Suprapubic skin (tissue), 4 donors: ENCODE data around the gene GH1.
"Not testable (repeated sequence)": the region's sequence is repeated elsewhere in the genome, so short reads cannot be mapped to it uniquely, and the experiment has no call there.

Experiments used
- CTCF ChIP-seq, 2 donors: fragments of 200-600 bp in 1 of 2; fragments of 450-650 bp in 1 of 2; sonication (generic) in 1 of 2; IDR thresholded peaks; one replicate each; pipeline ENCODE4 v1.5.1; 2016 to 2019; ENCODE audit warnings: antibody characterized with exemption in 2 of 2, mild to moderate bottlenecking in 1 of 2, moderate library complexity in 1 of 2
- EP300 ChIP-seq: sonication (generic); formaldehyde crosslinking; IDR thresholded peaks from one replicate; pipeline ENCODE4 v1.6.1; 2017; ENCODE audit warnings: antibody characterized with exemption
- POLR2A ChIP-seq, 2 donors: fragments of 450-650 bp; IDR thresholded peaks; one replicate each; pipeline ENCODE4 v1.6.1; 2017; ENCODE audit warnings: antibody characterized with exemption in 2 of 2, mild to moderate bottlenecking in 2 of 2, moderate library complexity in 2 of 2
- POLR2AphosphoS5 ChIP-seq, 3 donors: sonication (generic); formaldehyde crosslinking; IDR thresholded peaks; one replicate each; pipeline ENCODE4 v1.6.1; 2017; ENCODE audit warnings: antibody characterized with exemption in 3 of 3

DNA sequence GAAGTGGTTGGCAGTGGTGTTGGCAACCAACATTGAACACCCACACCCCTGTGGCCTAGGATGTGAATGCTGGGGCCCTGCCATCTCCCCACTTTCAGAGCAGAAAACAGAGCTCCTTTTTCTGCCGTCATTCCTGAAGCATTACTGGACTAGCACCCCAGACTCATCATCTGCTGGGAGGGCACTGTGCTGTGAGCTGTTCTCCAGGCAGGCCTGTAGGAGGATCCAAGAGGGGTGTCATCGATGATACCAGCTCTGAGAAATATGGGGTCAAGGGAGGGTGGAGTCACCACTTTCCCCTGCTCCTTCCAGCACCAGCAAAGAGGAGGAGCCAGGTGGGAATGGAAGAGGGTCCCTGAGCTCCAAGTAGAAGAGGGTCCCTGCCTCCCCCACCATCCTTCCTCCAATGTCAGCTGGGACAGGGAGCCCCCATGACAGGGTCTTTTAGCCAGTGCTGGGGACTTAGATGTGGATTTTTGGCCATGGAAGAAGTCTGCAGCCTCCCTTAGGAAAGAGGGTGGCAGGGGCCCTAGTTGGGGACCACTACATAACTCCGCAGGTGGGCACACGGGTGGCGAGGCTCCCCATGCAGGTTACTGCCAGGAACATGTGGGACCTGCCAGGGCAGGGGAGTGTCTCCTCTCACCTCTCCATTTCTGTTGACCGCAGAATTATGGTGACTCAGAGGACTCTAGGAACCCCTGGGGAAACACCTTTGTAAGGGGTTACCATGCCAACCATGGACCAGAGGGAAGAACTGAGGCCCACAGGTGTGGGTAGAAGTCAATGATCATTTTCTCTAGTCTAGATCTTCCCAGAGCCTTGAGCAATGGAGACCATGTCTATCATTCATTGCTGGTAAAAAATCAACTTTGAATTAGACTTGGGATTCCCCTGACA lies 19.5 kb downstream of the GH1 start:
- not testable (repeated sequence) for TF ChIP-seq CTCF (IDR thresholded peaks at IDR 0.05); POLR2AphosphoS5 (IDR thresholded peaks at IDR 0.05); EP300; POLR2A (IDR thresholded peaks at IDR 0.05)
